Glutamatergic neuron (in vitro differentiated cells): ENCODE measurements around the gene ELF3. TPM values are rescaled to one million over a fixed set of nuclear protein-coding genes. Genes with fewer than 3 reads are reported as not detected.

Experiments
- DNase-seq: peaks from one replicate; pipeline ENCODE4 v3.0.0; 2022
- H3K27ac Mint-ChIP-seq: one replicate; pipeline ENCODE4 v1.8.0; 2020; ENCODE audit warnings: mild to moderate bottlenecking, mixed read lengths, inconsistent platforms; ENCODE audit not compliant: unreplicated experiment
- H3K27me3 Mint-ChIP-seq: one replicate; pipeline ENCODE4 v1.8.0; 2020; ENCODE audit warnings: mild to moderate bottlenecking, moderate library complexity, mixed read lengths, inconsistent platforms; ENCODE audit not compliant: unreplicated experiment
- H3K36me3 Mint-ChIP-seq: one replicate; pipeline ENCODE4 v1.8.0; 2020; ENCODE audit warnings: mild to moderate bottlenecking, mixed read lengths, inconsistent platforms; ENCODE audit not compliant: unreplicated experiment
- H3K4me1 Mint-ChIP-seq: one replicate; pipeline ENCODE4 v1.8.0; 2020; ENCODE audit warnings: mild to moderate bottlenecking, low read depth, mixed read lengths, inconsistent platforms; ENCODE audit not compliant: unreplicated experiment
- H3K4me3 Mint-ChIP-seq: one replicate; pipeline ENCODE4 v1.8.0; 2020; ENCODE audit warnings: mild to moderate bottlenecking, mixed read lengths, inconsistent platforms; ENCODE audit not compliant: unreplicated experiment
- H3K9me3 Mint-ChIP-seq: one replicate; pipeline ENCODE4 v1.8.0; 2020; ENCODE audit warnings: mild to moderate bottlenecking, moderate library complexity, mixed read lengths, inconsistent platforms; ENCODE audit not compliant: unreplicated experiment
- total RNA-seq: library from RNA; stranded (reverse); fragmentation: NEBNext Ultra II Directional; extraction: Animal tissue kit (Norgen Biotek cat#: 25700); gene quantifications from one replicate; pipeline ENCODE4 v1.2.1, GENCODE V29; 2021; ENCODE audit not compliant: unreplicated experiment
- TF ChIP-seq, protein P1 (sequence below): fragments of 200-600 bp; sonication (generic); IDR thresholded peaks from one replicate; pipeline ENCODE4 v1.5.0; 2021; ENCODE audit not compliant: partially characterized antibody, unreplicated experiment

Gene ELF3
- total RNA-seq, 1 donor from 2014 or later = 0.96 TPM

DNA sequence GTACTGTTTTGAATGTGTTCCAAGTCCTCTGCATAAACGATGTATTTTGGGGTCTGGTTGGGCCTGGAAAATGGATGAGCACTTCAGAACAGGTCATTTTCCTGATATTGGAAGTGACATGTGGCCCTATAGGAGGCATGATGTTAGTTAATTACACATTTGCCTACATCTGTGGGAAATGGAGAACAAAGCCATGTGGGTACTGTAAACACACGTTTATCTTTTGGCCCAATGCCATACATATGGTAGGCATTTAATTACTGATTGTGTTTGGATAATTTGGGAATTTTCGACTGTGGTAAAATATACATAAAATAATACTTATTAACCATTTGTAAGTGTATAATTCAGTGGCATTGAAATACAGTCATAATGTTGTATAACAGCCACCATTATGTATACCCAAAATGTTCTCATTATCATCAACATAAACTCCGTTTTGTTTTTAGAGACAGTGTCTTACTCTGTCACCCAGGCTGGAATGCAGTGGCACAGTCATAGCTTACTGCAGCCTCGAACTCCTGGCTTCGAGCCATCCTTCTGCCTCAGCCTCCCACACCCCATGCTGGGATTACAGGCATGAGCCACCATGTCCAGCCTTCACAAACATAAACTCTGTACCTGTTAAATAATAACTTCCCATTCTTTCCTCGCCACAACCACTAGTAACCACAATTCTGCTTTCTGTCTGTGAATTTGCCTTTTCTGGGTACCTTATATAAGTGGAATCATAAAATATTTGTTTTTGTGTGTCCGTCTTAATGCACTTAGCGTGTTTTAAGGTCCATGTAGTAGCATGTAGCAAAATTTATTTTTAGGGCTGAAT is 39.8 kb upstream of the ELF3 start:
- Mint-ChIP-seq H3K27ac (no peak overlapping the region), H3K4me1 (no peaks in the 10 kb centered on the region), H3K36me3 (no peaks in the 10 kb centered on the region), H3K9me3 (peaks cover 1% of the 10 kb centered on the region), H3K27me3 (peaks cover 2% of the 10 kb centered on the region), H3K4me3 (no peak overlapping the region)
- DNase-seq = no peak
- TF ChIP-seq, protein P1, sequence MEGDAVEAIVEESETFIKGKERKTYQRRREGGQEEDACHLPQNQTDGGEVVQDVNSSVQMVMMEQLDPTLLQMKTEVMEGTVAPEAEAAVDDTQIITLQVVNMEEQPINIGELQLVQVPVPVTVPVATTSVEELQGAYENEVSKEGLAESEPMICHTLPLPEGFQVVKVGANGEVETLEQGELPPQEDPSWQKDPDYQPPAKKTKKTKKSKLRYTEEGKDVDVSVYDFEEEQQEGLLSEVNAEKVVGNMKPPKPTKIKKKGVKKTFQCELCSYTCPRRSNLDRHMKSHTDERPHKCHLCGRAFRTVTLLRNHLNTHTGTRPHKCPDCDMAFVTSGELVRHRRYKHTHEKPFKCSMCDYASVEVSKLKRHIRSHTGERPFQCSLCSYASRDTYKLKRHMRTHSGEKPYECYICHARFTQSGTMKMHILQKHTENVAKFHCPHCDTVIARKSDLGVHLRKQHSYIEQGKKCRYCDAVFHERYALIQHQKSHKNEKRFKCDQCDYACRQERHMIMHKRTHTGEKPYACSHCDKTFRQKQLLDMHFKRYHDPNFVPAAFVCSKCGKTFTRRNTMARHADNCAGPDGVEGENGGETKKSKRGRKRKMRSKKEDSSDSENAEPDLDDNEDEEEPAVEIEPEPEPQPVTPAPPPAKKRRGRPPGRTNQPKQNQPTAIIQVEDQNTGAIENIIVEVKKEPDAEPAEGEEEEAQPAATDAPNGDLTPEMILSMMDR = no peak

DNA sequence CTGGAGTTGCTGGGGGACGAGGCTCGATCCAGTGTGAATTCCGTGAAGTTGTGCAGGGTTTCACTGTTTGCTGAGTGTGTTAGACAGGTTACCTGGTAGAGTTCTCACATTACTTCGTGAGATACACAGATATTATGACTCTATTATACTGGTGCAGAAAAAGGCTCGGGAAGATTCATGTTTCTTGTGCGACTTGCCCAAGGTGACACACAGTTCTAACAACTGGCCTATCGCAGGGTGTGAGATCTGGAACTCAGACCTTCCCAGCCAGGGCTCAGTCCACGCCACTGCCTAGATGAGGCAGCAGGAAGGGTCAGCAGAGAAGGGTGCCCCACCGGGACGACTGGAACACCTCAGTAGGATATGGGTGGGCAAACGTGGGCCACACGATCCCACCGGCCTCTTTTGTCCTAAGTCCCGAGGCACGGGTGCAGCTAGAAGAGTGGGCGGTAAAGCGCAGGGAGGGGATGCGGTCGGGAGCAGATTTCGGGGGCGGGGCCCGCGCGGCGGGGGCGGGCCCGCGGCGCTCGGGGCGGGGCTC is 28.2 kb upstream of the ELF3 start:
- peak overlapping the region; percentile 90 for H3K27ac Mint-ChIP-seq

DNA sequence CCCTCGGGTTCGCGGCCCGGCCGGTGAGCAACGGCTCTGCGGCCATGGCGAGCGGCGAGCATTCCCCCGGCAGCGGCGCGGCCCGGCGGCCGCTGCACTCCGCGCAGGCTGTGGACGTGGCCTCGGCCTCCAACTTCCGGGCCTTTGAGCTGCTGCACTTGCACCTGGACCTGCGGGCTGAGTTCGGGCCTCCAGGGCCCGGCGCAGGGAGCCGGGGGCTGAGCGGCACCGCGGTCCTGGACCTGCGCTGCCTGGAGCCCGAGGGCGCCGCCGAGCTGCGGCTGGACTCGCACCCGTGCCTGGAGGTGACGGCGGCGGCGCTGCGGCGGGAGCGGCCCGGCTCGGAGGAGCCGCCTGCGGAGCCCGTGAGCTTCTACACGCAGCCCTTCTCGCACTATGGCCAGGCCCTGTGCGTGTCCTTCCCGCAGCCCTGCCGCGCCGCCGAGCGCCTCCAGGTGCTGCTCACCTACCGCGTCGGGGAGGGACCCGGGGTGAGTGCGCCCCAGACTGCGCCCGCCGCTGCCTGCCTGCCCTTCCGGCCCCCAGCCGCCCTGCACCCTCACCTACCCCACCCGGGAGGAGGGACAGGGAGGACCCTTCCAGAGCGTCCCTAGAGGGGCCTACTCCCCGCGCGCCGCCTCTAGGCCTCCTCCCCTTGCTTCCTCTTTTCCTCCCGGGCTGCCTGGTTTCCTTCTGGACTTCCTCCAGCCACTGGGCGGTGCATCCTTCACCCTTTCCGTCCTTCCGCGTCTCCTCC is 27.6 kb upstream of the ELF3 start, which contains the start of gene RNPEP:
TSS of gene RNPEP (plus strand) at position 26 of the 757 bp plus-strand sequence. CDS start at position 45, 19 bp downstream.
- DNase-seq = peak; percentile 73
- peaks cover 6% of the 10 kb centered on the region for H3K27me3 Mint-ChIP-seq
- TF ChIP-seq, protein P1 = no peak
- peaks cover 8% of the 10 kb centered on the region for H3K9me3 Mint-ChIP-seq
- peak within 1 kb of the TSS; percentile 99 for H3K4me3 Mint-ChIP-seq
- peak within 1 kb of the TSS; percentile 95 for H3K27ac Mint-ChIP-seq
- H3K36me3 Mint-ChIP-seq = no peaks in the 10 kb centered on the region
- H3K4me1 Mint-ChIP-seq = peaks cover 12% of the 10 kb centered on the region

More for the DNA sequence above, 28.2 kb upstream of the ELF3 start:
- Mint-ChIP-seq H3K4me3 (peak overlapping the region; percentile 92), H3K4me1 (peaks cover 12% of the 10 kb centered on the region), H3K9me3 (peaks cover 8% of the 10 kb centered on the region), H3K27me3 (peaks cover 6% of the 10 kb centered on the region), H3K36me3 (no peaks in the 10 kb centered on the region)
- TF ChIP-seq, protein P1 = no peak
- DNase-seq = peak; percentile 78

DNA sequence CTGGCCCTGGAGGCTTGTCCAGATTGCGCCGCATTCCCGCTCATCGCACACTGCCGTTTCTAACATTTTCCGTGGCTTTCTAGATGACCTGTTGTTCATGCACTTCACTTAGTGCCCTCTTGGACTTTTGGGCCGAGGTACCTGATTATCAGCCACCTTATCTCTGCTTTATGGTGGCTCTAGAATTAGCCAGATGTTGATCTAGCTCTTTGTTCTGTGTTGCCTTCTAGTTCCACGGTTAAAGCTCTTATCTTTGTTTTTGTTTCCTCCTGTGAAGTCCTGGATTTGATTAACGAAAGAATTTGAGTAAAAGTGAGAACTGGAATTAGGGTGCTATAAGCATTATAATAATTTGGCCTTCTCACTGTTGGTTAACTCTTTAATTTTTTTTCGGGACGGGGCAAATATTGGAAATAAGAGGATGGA is 27.0 kb upstream of the ELF3 start:
- Mint-ChIP-seq H3K27me3 (peaks cover 6% of the 10 kb centered on the region), H3K27ac (peak overlapping the region; percentile 95), H3K4me3 (peak overlapping the region; percentile 99), H3K9me3 (peaks cover 8% of the 10 kb centered on the region), H3K4me1 (peaks cover 12% of the 10 kb centered on the region), H3K36me3 (no peaks in the 10 kb centered on the region)
- TF ChIP-seq, protein P1 = no peak
- no peak for DNase-seq
